SK-N-SH (cell line): ENCODE measurements around the gene MAP3K1. TPM values are rescaled to one million over a fixed set of nuclear protein-coding genes. Genes with fewer than 3 reads are reported as not detected.

Experiments used
- CTCF ChIA-PET: fragments of 300-600, 350-600 bp; formaldehyde crosslinking; extraction: SDS; loops from one replicate; lab custom pipeline; 2021; lab: Yijun Ruan, JAX
- POLR2A ChIA-PET: fragments of 350-600 bp; sonication (Branson Sonifier 250); formaldehyde crosslinking; extraction: SDS; loops from one replicate; lab custom pipeline; 2020; ENCODE audit warnings: antibody characterized with exemption, inconsistent platforms; lab: Yijun Ruan, JAX
- DNase-seq: peaks from one replicate; pipeline ENCODE4 v3.0.0; 2012
- H2AFZ ChIP-seq: fragments of 200-600 bp; sonication (generic); 2 replicates; pipeline ENCODE4 v1.8.1; 2016; ENCODE audit warnings: antibody characterized with exemption, mild to moderate bottlenecking, low read depth
- H3F3A ChIP-seq: fragments of 200-600 bp; sonication (generic); replicated peaks from 2 replicates; pipeline ENCODE3; 2016; ENCODE audit warnings: antibody characterized with exemption, mild to moderate bottlenecking; ENCODE audit not compliant: insufficient read depth
- H3K27ac ChIP-seq, 2 experiments: fragments of 200-500 bp in 1 of 2; fragments of 200-600 bp in 1 of 2; sonication (Bioruptor generic) in 1 of 2; sonication (generic), shearing (Covaris generic) in 1 of 2; 2 replicates each; pipeline versions ENCODE4 v1.5.1 to v1.6.1; 2014 to 2016; ENCODE audit warnings: low read depth in 2 of 2, inconsistent platforms in 1 of 2, low read length in 1 of 2, mild to moderate bottlenecking in 1 of 2, mixed read lengths in 1 of 2
- H3K27me3 ChIP-seq: fragments of 200-600 bp; sonication (generic), shearing (Covaris generic); 2 replicates; pipeline ENCODE4 v1.6.1; 2016; ENCODE audit warnings: mixed run types; ENCODE audit not compliant: insufficient read depth
- H3K36me3 ChIP-seq, 2 experiments: fragments of 200-500 bp in 1 of 2; fragments of 200-600 bp in 1 of 2; sonication (Bioruptor generic) in 1 of 2; sonication (generic) in 1 of 2; replicated peaks in 1 of 2; 2 replicates each; pipeline versions ENCODE3 to v1.5.1; 2014 to 2016; ENCODE audit warnings: low read length in 1 of 2, mild to moderate bottlenecking in 1 of 2; ENCODE audit not compliant: insufficient read depth in 2 of 2, control insufficient read depth in 1 of 2
- H3K4me1 ChIP-seq, 2 experiments: fragments of 200-500 bp in 1 of 2; fragments of 200-600 bp in 1 of 2; sonication (Bioruptor generic) in 1 of 2; sonication (generic), shearing (Covaris generic) in 1 of 2; 2 replicates each; pipeline versions ENCODE4 v1.5.1 to v1.6.1; 2014 to 2016; ENCODE audit warnings: low read depth in 1 of 2, low read length in 1 of 2, mixed run types in 1 of 2; ENCODE audit not compliant: insufficient read depth in 2 of 2, control insufficient read depth in 1 of 2
- H3K4me2 ChIP-seq: fragments of 200-600 bp; sonication (generic), shearing (Covaris generic); 2 replicates; pipeline ENCODE4 v1.6.1; 2017; ENCODE audit warnings: mixed run types
- H3K4me3 ChIP-seq, 2 experiments: fragments of 200-500 bp in 1 of 2; fragments of 200-600 bp in 1 of 2; sonication (Bioruptor generic) in 1 of 2; sonication (generic), shearing (Covaris generic) in 1 of 2; 2 replicates each; pipeline versions ENCODE4 v1.5.1 to v1.8.1; 2014 to 2016; ENCODE audit warnings: low read depth in 2 of 2, inconsistent platforms in 1 of 2, low read length in 1 of 2, mild to moderate bottlenecking in 1 of 2, mixed read lengths in 1 of 2, moderate library complexity in 1 of 2
- H3K79me2 ChIP-seq: fragments of 200-600 bp; sonication (generic); 2 replicates; pipeline ENCODE4 v1.8.1; 2017; ENCODE audit warnings: mild to moderate bottlenecking; ENCODE audit not compliant: insufficient read depth
- H3K9ac ChIP-seq: fragments of 200-600 bp; sonication (generic); 2 replicates; pipeline ENCODE4 v1.6.1; 2017; ENCODE audit warnings: mixed run types
- H3K9me2 ChIP-seq: fragments of 200-600 bp; sonication (generic); 2 replicates; pipeline ENCODE4 v1.6.1; 2017; ENCODE audit warnings: mixed run types
- H3K9me3 ChIP-seq: fragments of 200-600 bp; sonication (generic); 2 replicates; pipeline ENCODE4 v1.6.1; 2017; ENCODE audit warnings: mixed run types, mild to moderate bottlenecking, moderate library complexity
- H4K20me1 ChIP-seq: fragments of 200-600 bp; sonication (generic); 2 replicates; pipeline ENCODE4 v1.6.1; 2017; ENCODE audit warnings: mild to moderate bottlenecking, mixed run types; ENCODE audit not compliant: insufficient read depth
- EP300 ChIP-seq, 2 experiments: IDR thresholded peaks; 2 replicates each; pipeline versions ENCODE4 v1.4.0 to v1.6.1; 2012; ENCODE audit warnings: borderline replicate concordance in 1 of 2, low read depth in 1 of 2, low read length in 1 of 2
- EZH2phosphoT487 ChIP-seq: fragments of 200-600 bp; sonication (generic); IDR thresholded peaks from 2 replicates; pipeline ENCODE4 v1.6.1; 2017; ENCODE audit warnings: low read depth, mixed run types, mild to moderate bottlenecking, antibody characterized with exemption, moderate library complexity, borderline replicate concordance
- FOXJ3 ChIP-seq: sonication (generic); formaldehyde crosslinking; IDR thresholded peaks from 2 replicates; pipeline ENCODE4 v1.5.1; 2020; ENCODE audit warnings: mild to moderate bottlenecking, missing genetic modification reagents
- FOXM1 ChIP-seq: IDR thresholded peaks from 2 replicates; pipeline ENCODE4 v1.4.0; 2012; ENCODE audit warnings: low read depth, mild to moderate bottlenecking
- GABPA ChIP-seq: IDR thresholded peaks from 2 replicates; pipeline ENCODE4 v1.4.0; 2012; ENCODE audit warnings: low read depth, mild to moderate bottlenecking
- IRF3 ChIP-seq: fragments of 150-350 bp; IDR thresholded peaks from 2 replicates; pipeline ENCODE4 v1.6.1; 2016; ENCODE audit warnings: mild to moderate bottlenecking, low read depth, low read length
- JUND ChIP-seq: IDR thresholded peaks from 2 replicates; pipeline ENCODE4 v1.4.0; 2012
- MEF2A ChIP-seq: IDR thresholded peaks from 2 replicates; pipeline ENCODE4 v1.4.0; 2012; ENCODE audit warnings: low read depth, borderline replicate concordance
- NFIC ChIP-seq: IDR thresholded peaks from 2 replicates; pipeline ENCODE4 v1.4.0; 2012; ENCODE audit warnings: borderline replicate concordance
- NRF1 ChIP-seq: IDR thresholded peaks from 2 replicates; pipeline ENCODE4 v1.6.1; 2012; ENCODE audit warnings: low read depth, mild to moderate bottlenecking, low read length
- RAD21 ChIP-seq: IDR thresholded peaks from 2 replicates; pipeline ENCODE4 v1.6.1; 2012; ENCODE audit warnings: mild to moderate bottlenecking, low read length
- RCOR1 ChIP-seq: fragments of 150-350 bp; IDR thresholded peaks from 2 replicates; pipeline ENCODE4 v1.6.1; 2017; ENCODE audit warnings: antibody characterized with exemption, low read length
- RFX5 ChIP-seq: IDR thresholded peaks from 2 replicates; pipeline ENCODE4 v1.6.1; 2012; ENCODE audit warnings: mild to moderate bottlenecking, improper control_type of control experiment, low read length
- SMC3 ChIP-seq: IDR thresholded peaks from 2 replicates; pipeline ENCODE4 v1.6.1; 2012; ENCODE audit warnings: low read depth, low read length, improper control_type of control experiment
- TEAD4 ChIP-seq: IDR thresholded peaks from 2 replicates; pipeline ENCODE4 v1.4.0; 2012; ENCODE audit warnings: mild to moderate bottlenecking, borderline replicate concordance; ENCODE audit not compliant: insufficient read depth
- YY1 ChIP-seq: IDR thresholded peaks from 2 replicates; pipeline ENCODE4 v1.4.0; 2012; ENCODE audit warnings: low read depth, mild to moderate bottlenecking
- ZBTB33 ChIP-seq: IDR thresholded peaks from 2 replicates; pipeline ENCODE4 v1.4.0; 2012; ENCODE audit warnings: low read depth, borderline replicate concordance
- WGBS: methylation state at CpG from one replicate; pipeline ENCODE4 v1.1.6; 2017; ENCODE audit warnings: low lambda C conversion rate; 5-methylcytosine and 5-hydroxymethylcytosine counted together
- polyA plus RNA-seq, 3 experiments: library from polyadenylated mRNA; depleted of rRNA; stranded (reverse); fragments of >200 nt; gene quantifications; 2 replicates each; pipeline ENCODE4 v1.2.3, GENCODE V29; 2012

MAP3K1 gene
- polyA plus RNA-seq, 1 of the 3 experiments (the other 2 are of a cell fraction), result 2.2 TPM

- Histone ChIP-seq H3K27me3 (no peaks in the 10 kb centered on the region), H3K79me2 (no peaks in the 10 kb centered on the region), H3K4me1 (peaks cover 0 to 10% of the 10 kb centered on the region in 2 experiments; a peak in 2 of 4 replicates), H3K4me3 (no peak overlapping the region), H3K9me2 (no peaks in the 10 kb centered on the region), H4K20me1 (no peaks in the 10 kb centered on the region), H2AFZ (no peak overlapping the region), H3K27ac (no peak overlapping the region), H3K9ac (no peak overlapping the region), H3K36me3 (no peaks in the 10 kb centered on the region), H3F3A (no peaks in the 10 kb centered on the region), H3K9me3 (no peaks in the 10 kb centered on the region), H3K4me2 (no peak overlapping the region)
- TF ChIP-seq GABPA (no peak), NFIC (no peak), MEF2A (no peak), RFX5 (no peak), FOXJ3 (CRISPR knock-in tag) (no peak), SMC3 (no peak), JUND (no peak), ZBTB33 (no peak), RCOR1 (no peak), NRF1 (no peak), RAD21 (no peak), FOXM1 (no peak), EZH2phosphoT487 (no peak), TEAD4 (no peak), IRF3 (no peak)
- ChIA-PET CTCF (interaction anchor here (1.1 kb wide), 1 partner anchor 35 kb away, joined by 3 read pairs; no protein-coding TSS in a partner anchor), POLR2A (no interaction called here)
- DNase-seq, result no peak
- WGBS, result 80% methylated on average over 1 of the region's 1 CpG
Observed at GRCh38 chr5:56803894-56804293, 11.5 kb upstream of the MAP3K1 start.

- Histone ChIP-seq H3F3A (no peaks in the 10 kb centered on the region), H3K9ac (no peak overlapping the region), H3K4me1 (peaks cover 0 to 12% of the 10 kb centered on the region in 2 experiments; a peak in 2 of 4 replicates), H3K9me2 (no peaks in the 10 kb centered on the region), H3K9me3 (no peaks in the 10 kb centered on the region), H3K79me2 (no peaks in the 10 kb centered on the region), H3K4me2 (no peak overlapping the region), H3K36me3 (no peaks in the 10 kb centered on the region), H3K27ac (no peak overlapping the region), H4K20me1 (no peaks in the 10 kb centered on the region), H3K4me3 (no peak overlapping the region), H3K27me3 (no peaks in the 10 kb centered on the region), H2AFZ (no peak overlapping the region)
- ChIA-PET POLR2A (no interaction called here), CTCF (interaction anchor here (1.9 kb wide), 1 partner anchor 20 kb away, joined by 5 read pairs; no protein-coding TSS in a partner anchor)
- 58% methylated on average over 5 of the region's 5 CpGs for WGBS
- DNase-seq, result no peak
- TF ChIP-seq RCOR1, result no peak
- no peak for TF ChIP-seq RAD21
- no peak for TF ChIP-seq GABPA
- TF ChIP-seq YY1, result no peak
- no peak for TF ChIP-seq EP300 (IDR thresholded peaks at IDR 0.05; ENCODE audit: borderline replicate concordance in 1 of 2, low read depth in 1 of 2, low read length in 1 of 2)
- no peak for TF ChIP-seq IRF3
Observed at GRCh38 chr5:56807679-56808078, 7.7 kb upstream of the MAP3K1 start.
